ENCODE data around the gene SIGLEC1.

SIGLEC1 gene

DNA sequence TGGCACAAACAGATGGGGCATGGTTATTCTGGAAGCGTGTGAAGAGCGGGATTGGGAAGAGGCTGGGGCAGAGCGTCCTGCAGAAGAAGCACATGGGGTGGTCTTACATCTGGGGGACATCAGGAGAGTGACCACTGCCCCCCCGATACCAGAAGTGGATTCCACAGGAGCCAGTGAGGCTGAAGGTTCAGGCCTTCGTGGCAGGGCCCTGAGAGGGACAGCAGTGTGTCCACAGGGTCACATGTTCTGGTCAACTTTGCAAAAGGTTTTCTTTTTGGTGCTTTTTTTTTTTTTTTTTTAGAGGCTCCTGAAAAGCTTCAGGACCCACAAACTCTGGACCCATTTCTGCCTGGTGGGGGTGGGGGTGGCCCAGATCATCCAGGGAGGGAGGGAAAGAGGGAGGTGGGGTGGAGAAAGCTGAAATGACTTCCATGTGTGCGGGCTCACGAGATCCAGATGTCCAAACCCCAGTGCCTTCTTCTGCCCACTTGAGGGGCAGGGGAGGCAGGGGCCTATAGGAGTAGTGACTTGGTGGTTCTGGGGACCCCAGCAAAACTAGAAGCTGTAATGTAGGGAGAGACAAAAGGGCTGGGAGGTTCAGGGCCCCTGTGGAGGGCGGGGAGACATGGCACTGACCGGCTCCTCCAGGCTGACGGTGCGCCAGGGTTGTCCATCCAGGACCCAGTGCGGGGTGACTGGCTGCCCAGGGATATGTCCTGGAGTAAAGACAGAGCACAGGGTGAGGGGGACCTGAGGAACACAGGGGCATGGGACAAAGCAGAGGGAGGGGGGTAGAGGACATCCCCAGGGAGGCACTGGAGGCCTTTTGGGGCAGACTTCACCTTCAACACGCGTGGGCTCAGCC, 33.3 kb downstream of the SIGLEC1 start:
- no peak for DNase-seq (ENCODE audit: low spot score)

DNA sequence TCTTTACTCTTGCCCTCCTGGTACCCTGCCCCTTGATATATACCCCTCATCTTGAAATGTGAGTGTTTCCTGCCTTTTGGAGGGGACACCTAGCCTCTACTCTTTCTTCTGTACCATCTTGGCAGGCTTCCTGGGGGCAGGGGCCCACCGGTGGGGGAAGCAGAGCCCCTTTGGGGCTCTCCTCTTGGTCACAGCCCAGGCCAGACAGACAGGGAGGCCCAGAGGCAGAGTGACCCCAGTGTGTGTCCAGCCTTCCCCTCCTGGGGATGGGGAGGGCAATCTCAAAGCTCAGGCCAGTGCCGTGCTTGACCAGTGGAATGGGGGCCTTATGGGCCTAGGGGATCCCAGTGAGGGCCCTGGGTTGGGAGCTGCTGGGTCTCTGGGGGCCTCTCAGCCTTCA, 34.2 kb downstream of the SIGLEC1 start:
- no peak for DNase-seq (ENCODE audit: low spot score)

DNA sequence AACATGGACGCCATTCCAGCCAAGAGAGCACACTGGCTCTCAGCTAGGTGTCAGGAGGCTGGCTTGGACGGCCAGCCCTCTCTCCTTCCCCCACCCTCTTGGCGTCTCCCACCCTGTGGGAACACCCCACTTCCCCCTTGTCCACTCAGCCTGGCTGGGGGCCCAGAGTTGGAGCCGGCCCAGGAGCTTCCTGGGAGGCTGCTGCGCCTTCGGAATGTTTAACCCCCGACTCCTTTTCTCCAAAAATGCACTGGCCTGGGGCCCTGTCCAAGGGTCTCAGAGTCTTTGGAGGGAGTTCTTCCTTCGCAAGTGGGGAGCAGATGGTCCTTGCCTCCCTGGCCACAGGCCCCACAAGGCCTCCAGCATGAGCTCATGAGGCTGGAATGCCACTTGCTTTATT, 34.7 kb downstream of the SIGLEC1 start:
- no peak for DNase-seq (ENCODE audit: low spot score)

DNA sequence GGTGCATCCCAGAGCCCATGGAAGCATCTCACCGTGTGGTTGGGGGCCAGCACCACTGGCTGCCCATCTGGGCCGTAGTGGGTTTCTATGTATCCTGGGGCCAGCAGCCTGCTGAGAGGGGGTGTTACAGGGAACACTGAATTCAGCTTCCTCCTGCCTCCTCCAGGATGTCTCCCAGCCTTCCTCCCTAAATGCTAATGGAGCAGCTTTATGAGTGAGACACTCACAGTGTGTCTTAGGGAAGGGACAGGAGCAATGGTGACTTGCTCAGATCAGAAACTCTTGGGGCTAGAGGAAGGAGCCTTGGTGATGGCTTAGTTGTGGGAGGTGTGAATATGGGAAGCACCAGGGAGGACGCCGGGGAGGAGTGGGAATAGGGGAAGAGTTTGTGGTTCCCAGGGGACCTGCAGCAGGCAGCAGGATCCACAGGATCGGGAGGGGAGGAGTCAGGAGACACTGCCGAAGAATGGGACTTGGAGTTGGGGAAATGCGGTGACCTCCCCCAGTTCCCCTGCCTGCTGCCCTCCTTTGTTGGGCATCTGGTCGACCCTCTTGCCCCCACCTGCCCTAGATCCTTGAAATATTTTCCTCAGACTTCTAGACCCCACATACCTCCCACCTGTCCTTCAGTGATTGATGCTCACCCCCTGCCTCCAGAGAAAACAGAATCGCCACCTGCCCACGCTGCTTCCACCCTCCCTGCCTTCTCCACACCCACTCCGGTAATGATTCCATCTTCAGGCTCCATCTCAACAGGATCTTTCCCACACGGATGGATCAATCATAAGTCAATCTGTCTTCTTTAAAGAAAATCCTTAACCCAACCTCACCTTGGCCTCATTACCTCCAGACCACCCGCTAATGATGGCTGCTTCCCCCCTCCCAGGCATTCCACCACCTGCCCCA, 37.2 kb downstream of the SIGLEC1 start:
- no peak for DNase-seq (ENCODE audit: low spot score)

DNA sequence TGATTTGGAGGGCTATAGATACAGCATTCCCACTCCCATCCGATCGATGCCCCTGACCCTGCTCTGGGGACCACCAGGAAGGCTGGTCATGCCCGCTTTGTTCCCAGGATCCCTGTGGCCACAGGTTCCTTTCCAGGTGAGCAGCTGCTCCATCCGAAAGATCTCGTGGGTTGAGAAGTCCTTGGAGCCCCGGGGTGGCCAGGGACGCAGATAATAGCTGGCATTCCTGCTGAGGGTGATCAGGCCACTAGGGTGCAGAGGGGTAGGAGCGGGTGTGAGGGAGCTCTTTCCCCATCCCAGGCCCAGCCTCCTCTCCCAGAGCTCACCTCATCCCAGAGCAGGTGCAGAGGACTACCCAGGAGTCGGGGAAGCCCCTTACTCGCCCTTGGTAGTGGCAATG, 38.0 kb downstream of the SIGLEC1 start:
- DNase-seq (ENCODE audit: low spot score): no peak

DNA sequence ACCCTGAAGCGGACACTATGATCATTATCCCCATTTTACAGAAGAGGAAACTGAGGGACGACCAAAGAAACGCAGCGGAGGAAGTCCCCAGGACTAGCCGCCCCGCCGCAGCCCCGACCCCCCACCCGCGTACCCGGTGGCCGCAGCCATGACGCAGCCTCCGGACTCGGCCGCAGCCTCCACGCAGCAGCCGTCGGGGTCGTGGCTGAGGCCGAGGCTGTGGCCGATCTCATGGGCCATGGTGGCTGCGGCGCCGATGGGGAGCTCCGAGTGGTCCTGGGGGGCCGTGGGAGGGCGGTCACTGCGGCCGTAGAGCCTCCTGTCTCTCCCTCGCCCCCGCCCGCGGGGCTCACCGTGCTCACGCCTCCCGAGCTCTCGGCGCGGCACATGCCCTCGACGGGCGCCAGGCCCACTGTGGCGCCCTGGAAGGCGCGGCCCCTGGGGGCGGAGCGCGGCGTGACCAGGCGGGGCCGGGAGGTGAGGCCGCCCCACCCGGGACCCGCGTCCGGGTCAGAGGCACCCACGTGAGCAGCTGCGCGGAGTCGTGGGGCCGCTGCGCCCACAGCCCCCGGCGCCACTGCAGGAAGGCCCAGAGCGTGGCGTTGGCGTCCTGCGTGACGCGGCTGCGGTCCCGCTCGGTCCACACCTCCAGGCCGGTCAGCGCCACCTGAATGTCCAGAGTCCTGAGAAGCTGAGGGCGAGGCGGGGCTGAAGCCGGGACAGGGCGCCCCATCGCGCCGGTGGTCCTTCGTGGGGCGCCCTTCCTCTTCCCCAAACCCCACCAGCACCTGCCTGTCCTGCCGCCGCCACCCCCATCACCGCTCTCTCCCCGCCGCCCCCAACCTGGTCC, 39.0 kb downstream of the SIGLEC1 start:
- DNase-seq (ENCODE audit: low spot score): no peak

DNA sequence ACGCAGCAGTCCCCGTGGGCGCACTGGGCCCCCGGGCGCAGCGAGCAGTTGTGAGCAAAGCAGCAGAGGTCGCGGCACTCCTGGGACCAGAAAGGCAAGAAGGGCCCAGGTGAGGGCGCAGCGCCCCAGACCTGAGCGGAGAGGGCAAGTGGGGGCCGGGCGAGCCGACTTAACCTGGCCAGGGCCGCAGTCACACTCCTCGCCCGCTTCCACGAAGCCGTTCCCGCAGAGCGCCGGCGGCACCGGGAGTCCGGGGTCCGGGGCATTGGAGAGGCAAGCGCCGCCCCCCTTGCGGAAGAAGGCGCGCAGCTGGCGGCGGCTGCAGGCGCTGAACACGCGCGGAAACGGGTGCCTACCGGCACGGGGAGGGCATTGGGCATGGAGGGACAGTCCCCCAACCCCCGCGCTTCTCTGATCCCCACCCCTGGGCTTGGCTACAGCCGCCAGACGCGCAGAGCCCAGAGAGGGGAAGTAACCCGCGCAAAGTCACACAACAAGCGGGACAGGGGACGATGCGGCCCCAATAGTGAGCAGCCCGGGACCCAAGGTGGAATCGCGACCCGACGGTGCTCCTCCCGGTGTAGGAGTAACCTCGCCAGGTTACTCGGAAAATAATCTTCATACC, 39.7 kb downstream of the SIGLEC1 start:
- no peak for DNase-seq (ENCODE audit: low spot score)

DNA sequence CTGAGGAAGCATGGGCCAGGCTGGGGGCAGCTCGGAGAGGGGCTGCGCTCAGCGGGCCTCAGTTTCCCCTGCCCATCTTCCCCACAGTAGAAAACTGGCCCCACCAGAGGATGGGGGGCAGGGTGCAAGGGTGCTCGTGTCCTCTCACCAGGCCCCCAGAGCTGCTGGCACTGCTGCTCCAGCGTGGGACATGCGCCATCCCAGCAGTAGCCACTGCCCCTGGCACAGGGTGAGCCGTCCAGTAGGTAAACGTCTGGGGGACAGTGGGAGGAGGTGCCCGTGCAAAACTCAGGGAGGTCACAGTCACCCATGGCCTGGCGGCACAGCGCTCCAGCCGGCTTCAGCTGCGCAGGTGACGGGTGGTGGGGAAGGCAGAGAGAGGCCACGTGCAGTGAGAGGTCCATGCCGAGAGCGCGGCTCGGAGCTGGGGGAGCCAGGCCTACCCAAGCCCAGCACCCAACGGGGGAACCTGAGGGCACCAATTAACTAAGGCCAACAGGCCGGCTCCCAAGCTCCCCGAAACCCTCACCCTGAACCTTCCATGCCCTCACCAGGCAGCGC, 40.3 kb downstream of the SIGLEC1 start:
- DNase-seq (ENCODE audit: low spot score): no peak

DNA sequence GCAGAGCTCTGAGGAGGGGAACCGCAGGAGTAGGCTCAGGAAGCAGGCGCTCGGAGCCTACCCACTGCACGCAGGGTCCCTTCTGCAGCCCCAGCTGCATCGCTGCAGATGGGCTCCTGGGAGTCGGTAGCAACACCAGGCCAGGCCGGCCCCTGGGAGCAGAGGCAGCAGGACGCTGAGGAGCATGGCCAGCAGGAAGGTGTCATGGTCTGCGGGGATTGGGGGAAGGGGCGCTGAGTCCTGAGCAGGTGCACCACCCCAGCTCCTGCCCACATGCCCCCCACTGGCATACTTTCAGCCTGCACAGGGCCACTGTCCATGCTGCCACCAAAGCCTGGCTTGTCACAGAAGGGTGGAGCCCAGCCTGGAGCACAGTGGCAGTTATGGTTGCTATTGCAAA, 41.5 kb downstream of the SIGLEC1 start:
- no peak for DNase-seq (ENCODE audit: low spot score)

DNA sequence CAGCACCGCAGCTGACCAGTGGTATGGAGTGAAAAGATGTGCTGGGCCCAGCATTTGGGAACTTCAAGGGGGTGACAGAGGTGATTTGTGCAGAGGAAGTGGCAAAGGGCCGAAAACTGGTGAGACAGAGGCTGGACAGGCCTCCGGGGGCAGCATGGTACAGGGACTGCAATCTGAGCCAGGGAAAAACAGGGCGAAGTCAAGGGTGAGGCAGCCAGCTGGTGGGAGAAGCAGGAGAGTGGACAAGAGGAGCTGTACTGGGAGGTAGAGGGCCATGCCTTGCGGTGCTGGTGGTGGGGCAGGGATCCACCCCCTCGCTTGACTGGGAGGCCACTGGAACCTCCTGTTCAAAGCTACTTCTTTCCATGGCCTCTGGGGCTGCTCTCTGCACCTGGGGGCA, 41.9 kb downstream of the SIGLEC1 start:
- peak; percentile 22 for DNase-seq (ENCODE audit: low spot score)

DNA sequence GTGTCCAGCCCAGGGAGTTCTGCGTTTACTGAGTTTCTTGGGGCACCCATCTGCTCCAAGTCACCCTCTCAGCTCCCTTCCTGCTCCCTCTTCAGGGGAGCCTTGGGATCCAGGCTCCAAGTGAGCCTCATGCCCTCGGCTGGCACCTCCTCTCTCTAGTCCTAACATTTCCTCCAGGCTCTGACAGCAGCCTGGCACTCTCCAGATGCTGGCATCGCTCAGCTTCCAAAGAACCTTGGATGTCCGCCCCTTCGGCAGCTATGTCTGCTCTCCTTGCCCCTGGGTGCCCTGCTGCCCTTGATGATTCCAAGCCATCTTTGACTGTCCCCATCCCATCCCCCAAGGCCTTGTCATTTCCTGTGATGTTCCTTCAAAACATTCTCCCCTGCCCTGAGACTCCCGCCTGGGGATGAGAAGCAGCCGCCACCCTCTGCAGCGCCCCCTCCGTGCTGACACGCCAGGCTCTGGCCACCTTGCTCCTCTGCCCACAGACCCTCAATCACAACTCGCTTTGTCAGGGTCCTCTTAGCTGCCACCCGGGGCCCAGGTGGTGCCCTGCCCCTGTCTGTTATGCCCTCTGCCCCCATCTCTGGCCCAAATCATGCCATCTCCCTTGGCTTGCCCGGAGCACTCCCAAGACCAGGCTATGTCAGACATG, 42.6 kb downstream of the SIGLEC1 start:
- no peak for DNase-seq (ENCODE audit: low spot score)

DNA sequence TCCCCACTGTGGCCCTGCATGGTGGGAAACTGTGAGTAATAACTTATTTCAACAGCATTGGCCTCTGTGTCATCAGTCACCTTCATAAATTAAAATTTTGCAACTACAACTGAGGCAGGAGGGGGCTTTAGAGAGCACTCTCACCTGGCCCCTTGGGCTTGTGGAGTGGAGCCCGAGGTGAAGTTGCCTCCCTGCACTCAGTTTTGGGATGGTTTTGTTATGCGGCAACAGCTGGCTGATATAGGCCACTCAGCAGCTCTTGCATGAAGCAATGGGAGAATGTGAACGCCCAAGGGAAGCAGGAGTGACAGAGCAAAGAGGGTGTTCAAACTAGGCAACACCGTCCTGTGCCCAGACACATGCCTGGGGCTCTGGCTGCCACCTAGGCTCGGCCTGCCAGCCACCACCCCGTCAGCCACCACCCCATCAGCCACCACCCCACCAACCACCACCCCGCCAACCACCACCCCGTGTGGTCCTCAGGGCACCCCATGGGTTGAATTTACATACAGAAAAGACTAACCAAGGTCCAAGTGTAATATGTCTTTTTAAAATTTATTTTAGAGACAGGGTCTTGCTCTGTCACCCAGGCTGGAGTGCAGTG, 44.9 kb downstream of the SIGLEC1 start:
- no peak for DNase-seq (ENCODE audit: low spot score)

DNA sequence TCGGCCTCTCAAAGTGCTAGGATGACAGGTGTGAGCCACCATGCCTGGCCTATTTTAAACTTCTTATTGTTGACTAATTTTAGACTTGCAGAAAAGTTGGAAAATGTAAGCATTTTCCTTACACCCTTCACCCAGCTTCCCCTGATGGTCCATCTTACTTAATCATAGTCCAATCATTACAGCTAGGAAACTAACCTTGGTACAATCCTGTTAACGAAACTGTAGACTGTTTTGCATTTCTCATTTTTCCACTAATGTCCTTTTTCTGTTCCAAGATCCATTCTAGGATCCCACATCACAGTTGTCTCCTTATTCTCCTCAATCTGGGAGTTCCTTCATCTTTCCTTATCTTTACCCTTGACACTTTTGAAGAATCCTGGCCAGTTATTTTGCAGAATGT, 48.5 kb downstream of the SIGLEC1 start:
- no peak for DNase-seq (ENCODE audit: low spot score)

DNA sequence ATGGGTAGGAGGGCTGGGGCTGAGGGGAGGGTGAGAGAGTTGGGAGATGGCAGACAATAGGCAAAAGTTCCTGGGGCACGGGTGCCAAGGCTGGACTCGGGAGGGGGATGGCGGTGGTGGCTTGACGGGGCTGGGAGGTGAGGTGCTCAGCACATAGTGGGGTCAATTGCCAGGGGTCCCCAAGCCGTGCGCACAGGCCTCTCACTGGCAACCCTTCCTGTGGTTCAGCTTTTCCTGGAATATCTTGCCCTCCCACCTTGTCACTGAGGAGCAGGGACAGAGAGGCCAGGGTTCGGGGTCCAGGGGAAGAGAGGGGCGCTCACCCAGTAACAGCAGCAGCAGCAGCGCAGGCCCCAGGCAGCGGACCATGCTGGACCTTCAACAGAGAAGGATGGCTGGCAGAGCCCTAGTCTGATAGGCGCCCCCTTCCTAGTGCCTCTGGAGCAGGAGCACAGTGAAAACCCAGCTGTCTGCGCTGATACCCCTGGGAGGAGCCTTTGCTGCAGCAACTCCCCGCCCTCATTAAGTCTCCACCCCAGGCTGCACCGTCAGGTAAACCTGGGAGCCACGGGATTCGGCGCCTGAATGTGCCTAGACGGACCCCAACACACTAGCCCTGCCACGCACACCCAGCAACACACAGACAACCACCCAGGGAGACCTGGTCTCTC, 49.2 kb downstream of the SIGLEC1 start, which contains the start of gene GFRA4:
TSS of gene GFRA4 (minus strand) at position 369 of the 671 bp plus-strand sequence. CDS start at position 369, 0 bp downstream.
- DNase-seq (ENCODE audit: low spot score): no peak

Measured in kidney capillary endothelial cell (primary cell).